WTC11 (cell line): ENCODE results near the gene ARFGAP2. TPM values are rescaled to one million over a fixed set of nuclear protein-coding genes. Genes with fewer than 3 reads are reported as not detected.
"Not testable (repeated sequence)": the region's sequence is repeated elsewhere in the genome, so short reads cannot be mapped to it uniquely, and the experiment has no call there.

ENCODE experiments used
- ATAC-seq: fragments of 200-7000 bp; cut with Tn5 transposase; 2 replicates; pipeline ENCODE4 v1.10.0; 2021; ENCODE audit warnings: mild to moderate bottlenecking, moderate library complexity
- CTCF ChIA-PET: fragments of 300-600 bp; sonication (Branson Sonifier 250); formaldehyde crosslinking; loops from one replicate; lab custom pipeline; 2021; ENCODE audit warnings: antibody characterized with exemption; lab: Charles Lee
- POLR2A ChIA-PET: fragments of 350-600 bp; sonication (Branson Sonifier 250); formaldehyde crosslinking; loops from one replicate; lab custom pipeline; 2021; ENCODE audit warnings: antibody characterized with exemption; lab: Charles Lee
- DNase-seq: peaks from one replicate; pipeline ENCODE4 v3.0.0; 2021; ENCODE audit warnings: low spot score
- H3K27ac Mint-ChIP-seq: 2 replicates; pipeline ENCODE4 v1.8.0; 2021; ENCODE audit warnings: mixed read lengths
- H3K27me3 Mint-ChIP-seq: 2 replicates; pipeline ENCODE4 v1.8.0; 2021; ENCODE audit warnings: low read depth, mild to moderate bottlenecking, moderate library complexity, mixed read lengths
- H3K36me3 Mint-ChIP-seq: 2 replicates; pipeline ENCODE4 v1.8.0; 2021; ENCODE audit warnings: mixed read lengths
- H3K4me1 Mint-ChIP-seq: 2 replicates; pipeline ENCODE4 v1.8.0; 2022; ENCODE audit warnings: mixed read lengths
- H3K4me3 Mint-ChIP-seq: 2 replicates; pipeline ENCODE4 v1.8.0; 2021; ENCODE audit warnings: mild to moderate bottlenecking, moderate library complexity, mixed read lengths
- H3K9me3 Mint-ChIP-seq: 2 replicates; pipeline ENCODE4 v1.8.0; 2021; ENCODE audit warnings: mixed read lengths
- ATF1 ChIP-seq: sonication (generic); formaldehyde crosslinking; IDR thresholded peaks from 2 replicates; pipeline ENCODE4 v1.8.1; 2023; ENCODE audit warnings: mild to moderate bottlenecking, moderate library complexity, missing genetic modification reagents
- CBFB ChIP-seq: sonication (generic); formaldehyde crosslinking; IDR thresholded peaks from 2 replicates; pipeline ENCODE4 v1.8.1; 2022; ENCODE audit warnings: mild to moderate bottlenecking, low read depth, missing genetic modification reagents
- E2F4 ChIP-seq: sonication (generic); formaldehyde crosslinking; IDR thresholded peaks from 2 replicates; pipeline ENCODE4 v1.8.1; 2022; ENCODE audit warnings: low read depth, mild to moderate bottlenecking, moderate library complexity, missing genetic modification reagents, borderline replicate concordance
- ELF4 ChIP-seq: sonication (generic); formaldehyde crosslinking; IDR thresholded peaks from 2 replicates; pipeline ENCODE4 v1.8.1; 2022; ENCODE audit warnings: low read depth, mild to moderate bottlenecking, moderate library complexity, missing genetic modification reagents
- EMX1 ChIP-seq: fragments of 250-450 bp; sonication (Bioruptor Pico); IDR thresholded peaks from 2 replicates; pipeline ENCODE4 v1.8.0; 2021; ENCODE audit warnings: mild to moderate bottlenecking
- FOXK1 ChIP-seq: sonication (generic); formaldehyde crosslinking; IDR thresholded peaks from 2 replicates; pipeline ENCODE4 v1.8.0; 2022; ENCODE audit warnings: mild to moderate bottlenecking, moderate library complexity, missing genetic modification reagents
- JAZF1 ChIP-seq: fragments of 250-450 bp; sonication (Bioruptor Pico); IDR thresholded peaks from 2 replicates; pipeline ENCODE4 v1.9.0; 2021; ENCODE audit warnings: moderate library complexity, mild to moderate bottlenecking, inconsistent platforms
- SMAD3 ChIP-seq: sonication (generic); formaldehyde crosslinking; IDR thresholded peaks from 2 replicates; pipeline ENCODE4 v1.8.0; 2022; ENCODE audit warnings: missing genetic modification reagents, mild to moderate bottlenecking, borderline replicate concordance
- SP1 ChIP-seq: sonication (generic); formaldehyde crosslinking; conservative IDR thresholded peaks from 2 replicates; pipeline ENCODE4 v1.8.1; 2022; ENCODE audit warnings: missing genetic modification reagents
- TEAD1 ChIP-seq: sonication (generic); formaldehyde crosslinking; IDR thresholded peaks from 2 replicates; pipeline ENCODE4 v1.8.0; 2022; ENCODE audit warnings: mild to moderate bottlenecking, missing genetic modification reagents
- ZNF121 ChIP-seq: sonication (generic); formaldehyde crosslinking; IDR thresholded peaks from 2 replicates; pipeline ENCODE4 v1.8.0; 2023; ENCODE audit warnings: missing genetic modification reagents
- ZNF219 ChIP-seq: sonication (generic); formaldehyde crosslinking; IDR thresholded peaks from 2 replicates; pipeline ENCODE4 v1.8.0; 2023; ENCODE audit warnings: missing genetic modification reagents, mild to moderate bottlenecking, borderline replicate concordance
- ZNF396 ChIP-seq: fragments of 250-450 bp; sonication (Bioruptor Pico); IDR thresholded peaks from 2 replicates; pipeline ENCODE4 v1.8.0; 2021; ENCODE audit warnings: mild to moderate bottlenecking, moderate library complexity, borderline replicate concordance
- ZNF671 ChIP-seq: fragments of 250-450 bp; sonication (Bioruptor Pico); IDR thresholded peaks from 2 replicates; pipeline ENCODE4 v1.8.0; 2021; ENCODE audit warnings: mild to moderate bottlenecking
- total RNA-seq: library from RNA; stranded (reverse); gene quantifications from 3 replicates; pipeline ENCODE4 v1.2.3, GENCODE V29; 2021
- TF ChIP-seq, protein P1 (sequence below): sonication (generic); formaldehyde crosslinking; IDR thresholded peaks from 2 replicates; pipeline ENCODE4 v1.8.0; 2022; ENCODE audit warnings: missing genetic modification reagents
- TF ChIP-seq, protein P2 (sequence below): sonication (generic); formaldehyde crosslinking; IDR thresholded peaks from 2 replicates; pipeline ENCODE4 v1.8.1; 2023; ENCODE audit warnings: mild to moderate bottlenecking, missing genetic modification reagents
- TF ChIP-seq, protein P3 (sequence below): sonication (generic); formaldehyde crosslinking; IDR thresholded peaks from 2 replicates; pipeline ENCODE4 v1.8.1; 2022; ENCODE audit warnings: low read depth, missing genetic modification reagents, borderline replicate concordance

ARFGAP2 gene
- total RNA-seq, 1 experiment from 2014 or later = 73.0 TPM

DNA sequence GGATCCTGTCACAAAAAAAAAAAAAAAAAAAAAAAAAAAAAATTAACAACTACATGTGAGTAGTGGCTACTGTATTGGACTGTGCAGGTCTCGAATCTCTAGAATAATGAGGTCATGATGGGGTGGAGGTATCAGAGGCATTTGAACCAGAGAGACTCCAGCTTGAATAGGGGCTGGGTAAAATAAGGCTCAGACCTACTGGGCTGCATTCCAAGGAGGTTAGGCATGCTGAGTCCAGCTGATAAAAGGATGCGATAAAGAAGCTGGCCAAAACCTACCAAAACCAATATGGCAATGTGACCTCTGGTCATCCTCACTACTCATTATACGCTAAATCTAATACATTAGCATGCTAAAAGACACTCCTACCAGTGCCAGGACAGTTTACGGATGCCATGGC is 15.4 kb upstream of the ARFGAP2 start:
- H3K27me3 Mint-ChIP-seq = peaks cover 9% of the 10 kb centered on the region
- peaks cover 21% of the 10 kb centered on the region for H3K4me1 Mint-ChIP-seq
- H3K36me3 Mint-ChIP-seq = no peaks in the 10 kb centered on the region
- POLR2A ChIA-PET = interaction anchor here (0.6 kb wide), 1 partner anchor 13 kb away, joined by 6 read pairs; no protein-coding TSS in a partner anchor
- TF ChIP-seq ZNF121 (no peak), SP1 (no peak), ZNF219 (CRISPR knock-in tag) (no peak), FOXK1 (CRISPR knock-in tag) (no peak), ZNF671 (no peak), ATF1 (no peak), JAZF1 (CRISPR knock-in tag) (no peak), CBFB (no peak), ELF4 (CRISPR knock-in tag) (no peak), TEAD1 (CRISPR knock-in tag) (no peak), EMX1 (no peak), ZNF396 (CRISPR knock-in tag) (no peak), SMAD3 (no peak), E2F4 (CRISPR knock-in tag) (no peak)
- TF ChIP-seq, protein P1, sequence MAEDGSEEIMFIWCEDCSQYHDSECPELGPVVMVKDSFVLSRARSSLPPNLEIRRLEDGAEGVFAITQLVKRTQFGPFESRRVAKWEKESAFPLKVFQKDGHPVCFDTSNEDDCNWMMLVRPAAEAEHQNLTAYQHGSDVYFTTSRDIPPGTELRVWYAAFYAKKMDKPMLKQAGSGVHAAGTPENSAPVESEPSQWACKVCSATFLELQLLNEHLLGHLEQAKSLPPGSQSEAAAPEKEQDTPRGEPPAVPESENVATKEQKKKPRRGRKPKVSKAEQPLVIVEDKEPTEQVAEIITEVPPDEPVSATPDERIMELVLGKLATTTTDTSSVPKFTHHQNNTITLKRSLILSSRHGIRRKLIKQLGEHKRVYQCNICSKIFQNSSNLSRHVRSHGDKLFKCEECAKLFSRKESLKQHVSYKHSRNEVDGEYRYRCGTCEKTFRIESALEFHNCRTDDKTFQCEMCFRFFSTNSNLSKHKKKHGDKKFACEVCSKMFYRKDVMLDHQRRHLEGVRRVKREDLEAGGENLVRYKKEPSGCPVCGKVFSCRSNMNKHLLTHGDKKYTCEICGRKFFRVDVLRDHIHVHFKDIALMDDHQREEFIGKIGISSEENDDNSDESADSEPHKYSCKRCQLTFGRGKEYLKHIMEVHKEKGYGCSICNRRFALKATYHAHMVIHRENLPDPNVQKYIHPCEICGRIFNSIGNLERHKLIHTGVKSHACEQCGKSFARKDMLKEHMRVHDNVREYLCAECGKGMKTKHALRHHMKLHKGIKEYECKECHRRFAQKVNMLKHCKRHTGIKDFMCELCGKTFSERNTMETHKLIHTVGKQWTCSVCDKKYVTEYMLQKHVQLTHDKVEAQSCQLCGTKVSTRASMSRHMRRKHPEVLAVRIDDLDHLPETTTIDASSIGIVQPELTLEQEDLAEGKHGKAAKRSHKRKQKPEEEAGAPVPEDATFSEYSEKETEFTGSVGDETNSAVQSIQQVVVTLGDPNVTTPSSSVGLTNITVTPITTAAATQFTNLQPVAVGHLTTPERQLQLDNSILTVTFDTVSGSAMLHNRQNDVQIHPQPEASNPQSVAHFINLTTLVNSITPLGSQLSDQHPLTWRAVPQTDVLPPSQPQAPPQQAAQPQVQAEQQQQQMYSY (CRISPR knock-in tag) = no peak
- TF ChIP-seq, protein P2, sequence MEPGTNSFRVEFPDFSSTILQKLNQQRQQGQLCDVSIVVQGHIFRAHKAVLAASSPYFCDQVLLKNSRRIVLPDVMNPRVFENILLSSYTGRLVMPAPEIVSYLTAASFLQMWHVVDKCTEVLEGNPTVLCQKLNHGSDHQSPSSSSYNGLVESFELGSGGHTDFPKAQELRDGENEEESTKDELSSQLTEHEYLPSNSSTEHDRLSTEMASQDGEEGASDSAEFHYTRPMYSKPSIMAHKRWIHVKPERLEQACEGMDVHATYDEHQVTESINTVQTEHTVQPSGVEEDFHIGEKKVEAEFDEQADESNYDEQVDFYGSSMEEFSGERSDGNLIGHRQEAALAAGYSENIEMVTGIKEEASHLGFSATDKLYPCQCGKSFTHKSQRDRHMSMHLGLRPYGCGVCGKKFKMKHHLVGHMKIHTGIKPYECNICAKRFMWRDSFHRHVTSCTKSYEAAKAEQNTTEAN (CRISPR knock-in tag) = no peak
- TF ChIP-seq, protein P3, sequence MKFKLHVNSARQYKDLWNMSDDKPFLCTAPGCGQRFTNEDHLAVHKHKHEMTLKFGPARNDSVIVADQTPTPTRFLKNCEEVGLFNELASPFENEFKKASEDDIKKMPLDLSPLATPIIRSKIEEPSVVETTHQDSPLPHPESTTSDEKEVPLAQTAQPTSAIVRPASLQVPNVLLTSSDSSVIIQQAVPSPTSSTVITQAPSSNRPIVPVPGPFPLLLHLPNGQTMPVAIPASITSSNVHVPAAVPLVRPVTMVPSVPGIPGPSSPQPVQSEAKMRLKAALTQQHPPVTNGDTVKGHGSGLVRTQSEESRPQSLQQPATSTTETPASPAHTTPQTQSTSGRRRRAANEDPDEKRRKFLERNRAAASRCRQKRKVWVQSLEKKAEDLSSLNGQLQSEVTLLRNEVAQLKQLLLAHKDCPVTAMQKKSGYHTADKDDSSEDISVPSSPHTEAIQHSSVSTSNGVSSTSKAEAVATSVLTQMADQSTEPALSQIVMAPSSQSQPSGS (CRISPR knock-in tag) = no peak
- TF ChIP-seq, all 79 proteins: peak for 0
- Mint-ChIP-seq H3K27ac (no peak overlapping the region), H3K9me3 (no peaks in the 10 kb centered on the region), H3K4me3 (no peak overlapping the region)
- no peak for DNase-seq
- CTCF ChIA-PET = interaction anchor here (0.5 to 1.1 kb wide), 2 partner anchors 21 to 42 kb away, joined by 3 read pairs; no protein-coding TSS in a partner anchor
- ATAC-seq = no peak

GRCh38 chr11:47191137-47191536 is 14.5 kb upstream of the ARFGAP2 start:
- ATAC-seq = not testable (repeated sequence)

More at GRCh38 chr11:47191137-47191536, 14.5 kb upstream of the ARFGAP2 start:
- H3K4me3 Mint-ChIP-seq, DNase-seq, POLR2A ChIA-PET, H3K9me3 Mint-ChIP-seq, H3K27me3 Mint-ChIP-seq, H3K36me3 Mint-ChIP-seq: not testable (repeated sequence)
- H3K4me1 Mint-ChIP-seq = peaks cover 21% of the 10 kb centered on the region
- H3K27ac Mint-ChIP-seq = peak overlapping the region; percentile 85; the same call in 1 of the 2 replicates
- CTCF ChIA-PET = interaction anchor here (1.1 kb wide), 1 partner anchor 43 kb away, joined by 3 read pairs; no protein-coding TSS in a partner anchor
